WTC11 (cell line): Measurements from ENCODE around the gene ARHGEF38. TPM values are rescaled to one million over a fixed set of nuclear protein-coding genes. Genes with fewer than 3 reads are reported as not detected.

Experiments
- ATAC-seq: fragments of 200-7000 bp; cut with Tn5 transposase; 2 replicates; pipeline ENCODE4 v1.10.0; 2021; ENCODE audit warnings: mild to moderate bottlenecking, moderate library complexity
- CTCF ChIA-PET: fragments of 300-600 bp; sonication (Branson Sonifier 250); formaldehyde crosslinking; loops from one replicate; lab custom pipeline; 2021; ENCODE audit warnings: antibody characterized with exemption; lab: Charles Lee
- POLR2A ChIA-PET: fragments of 350-600 bp; sonication (Branson Sonifier 250); formaldehyde crosslinking; loops from one replicate; lab custom pipeline; 2021; ENCODE audit warnings: antibody characterized with exemption; lab: Charles Lee
- DNase-seq: peaks from one replicate; pipeline ENCODE4 v3.0.0; 2021; ENCODE audit warnings: low spot score
- H3K27ac Mint-ChIP-seq: 2 replicates; pipeline ENCODE4 v1.8.0; 2021; ENCODE audit warnings: mixed read lengths
- H3K27me3 Mint-ChIP-seq: 2 replicates; pipeline ENCODE4 v1.8.0; 2021; ENCODE audit warnings: low read depth, mild to moderate bottlenecking, moderate library complexity, mixed read lengths
- H3K36me3 Mint-ChIP-seq: 2 replicates; pipeline ENCODE4 v1.8.0; 2021; ENCODE audit warnings: mixed read lengths
- H3K4me1 Mint-ChIP-seq: 2 replicates; pipeline ENCODE4 v1.8.0; 2022; ENCODE audit warnings: mixed read lengths
- H3K4me3 Mint-ChIP-seq: 2 replicates; pipeline ENCODE4 v1.8.0; 2021; ENCODE audit warnings: mild to moderate bottlenecking, moderate library complexity, mixed read lengths
- H3K9me3 Mint-ChIP-seq: 2 replicates; pipeline ENCODE4 v1.8.0; 2021; ENCODE audit warnings: mixed read lengths
- CTCF ChIP-seq: fragments of 200-600 bp; IDR thresholded peaks from 2 replicates; pipeline ENCODE4 v1.8.0; 2022; ENCODE audit warnings: antibody characterized with exemption
- ERG ChIP-seq: fragments of 250-450 bp; sonication (Bioruptor Pico); IDR thresholded peaks from 2 replicates; pipeline ENCODE4 v1.8.0; 2021; ENCODE audit warnings: mild to moderate bottlenecking
- FOXJ3 ChIP-seq: sonication (generic); formaldehyde crosslinking; IDR thresholded peaks from 2 replicates; pipeline ENCODE4 v1.9.0; 2021; ENCODE audit warnings: missing genetic modification reagents, mild to moderate bottlenecking, borderline replicate concordance
- GTF2I ChIP-seq: fragments of 250-450 bp; sonication (Bioruptor Pico); conservative IDR thresholded peaks from 2 replicates; pipeline ENCODE4 v1.4.0; 2021; ENCODE audit warnings: mild to moderate bottlenecking
- IRF2 ChIP-seq: sonication (generic); formaldehyde crosslinking; IDR thresholded peaks from 2 replicates; pipeline ENCODE4 v1.8.0; 2022; ENCODE audit warnings: low read depth, missing genetic modification reagents, borderline replicate concordance
- KAT7 ChIP-seq: sonication (generic); formaldehyde crosslinking; IDR thresholded peaks from 2 replicates; pipeline ENCODE4 v1.8.1; 2023; ENCODE audit warnings: missing genetic modification reagents, mild to moderate bottlenecking, borderline replicate concordance
- OVOL2 ChIP-seq: fragments of 250-450 bp; sonication (Bioruptor Pico); IDR thresholded peaks from 2 replicates; pipeline ENCODE4 v1.9.0; 2021; ENCODE audit warnings: mild to moderate bottlenecking, borderline replicate concordance
- SP1 ChIP-seq: sonication (generic); formaldehyde crosslinking; conservative IDR thresholded peaks from 2 replicates; pipeline ENCODE4 v1.8.1; 2022; ENCODE audit warnings: missing genetic modification reagents
- TCF7 ChIP-seq: sonication (generic); formaldehyde crosslinking; IDR thresholded peaks from 2 replicates; pipeline ENCODE4 v1.8.0; 2022; ENCODE audit warnings: mild to moderate bottlenecking, low read depth, missing genetic modification reagents, moderate library complexity
- TEAD1 ChIP-seq: sonication (generic); formaldehyde crosslinking; IDR thresholded peaks from 2 replicates; pipeline ENCODE4 v1.8.0; 2022; ENCODE audit warnings: mild to moderate bottlenecking, missing genetic modification reagents
- ZNF121 ChIP-seq: sonication (generic); formaldehyde crosslinking; IDR thresholded peaks from 2 replicates; pipeline ENCODE4 v1.8.0; 2023; ENCODE audit warnings: missing genetic modification reagents
- ZNF396 ChIP-seq: fragments of 250-450 bp; sonication (Bioruptor Pico); IDR thresholded peaks from 2 replicates; pipeline ENCODE4 v1.8.0; 2021; ENCODE audit warnings: mild to moderate bottlenecking, moderate library complexity, borderline replicate concordance
- ZNF532 ChIP-seq: fragments of 250-450 bp; sonication (Bioruptor Pico); IDR thresholded peaks from 2 replicates; pipeline ENCODE4 v1.9.0; 2021; ENCODE audit warnings: mild to moderate bottlenecking, borderline replicate concordance
- total RNA-seq: library from RNA; stranded (reverse); gene quantifications from 3 replicates; pipeline ENCODE4 v1.2.3, GENCODE V29; 2021
- TF ChIP-seq, protein P1 (sequence below): fragments of 250-450 bp; sonication (Bioruptor Pico); IDR thresholded peaks from 2 replicates; pipeline ENCODE4 v1.9.0; 2021; ENCODE audit warnings: mild to moderate bottlenecking
- TF ChIP-seq, protein P2 (sequence below): sonication (generic); formaldehyde crosslinking; IDR thresholded peaks from 2 replicates; pipeline ENCODE4 v1.8.1; 2023; ENCODE audit warnings: mild to moderate bottlenecking, missing genetic modification reagents, moderate library complexity
- TF ChIP-seq, protein P3 (sequence below): sonication (generic); formaldehyde crosslinking; IDR thresholded peaks from 2 replicates; pipeline ENCODE4 v1.8.0; 2023; ENCODE audit warnings: missing genetic modification reagents

ARHGEF38 gene
- total RNA-seq, 1 experiment from 2014 or later: not detected

DNA sequence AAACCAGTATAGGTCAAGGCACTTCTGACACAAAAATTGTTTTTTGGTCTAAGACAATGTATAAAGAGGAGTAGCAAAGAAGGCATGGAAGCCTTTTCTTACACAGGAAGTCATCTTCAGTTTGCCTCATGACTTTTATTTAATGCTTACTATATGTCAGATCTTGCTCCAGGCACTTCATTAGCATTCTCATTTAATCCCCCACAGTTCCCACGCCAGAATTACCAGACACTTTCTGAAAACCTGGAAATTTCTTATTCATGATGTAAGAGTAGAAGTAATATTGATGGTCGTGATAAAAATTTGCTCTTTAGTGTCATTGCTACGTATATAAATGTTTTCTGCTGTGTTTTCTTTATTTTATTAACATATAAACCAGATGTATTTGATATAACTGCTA, 39.2 kb downstream of the ARHGEF38 start (continued):
- TF ChIP-seq, protein P1, sequence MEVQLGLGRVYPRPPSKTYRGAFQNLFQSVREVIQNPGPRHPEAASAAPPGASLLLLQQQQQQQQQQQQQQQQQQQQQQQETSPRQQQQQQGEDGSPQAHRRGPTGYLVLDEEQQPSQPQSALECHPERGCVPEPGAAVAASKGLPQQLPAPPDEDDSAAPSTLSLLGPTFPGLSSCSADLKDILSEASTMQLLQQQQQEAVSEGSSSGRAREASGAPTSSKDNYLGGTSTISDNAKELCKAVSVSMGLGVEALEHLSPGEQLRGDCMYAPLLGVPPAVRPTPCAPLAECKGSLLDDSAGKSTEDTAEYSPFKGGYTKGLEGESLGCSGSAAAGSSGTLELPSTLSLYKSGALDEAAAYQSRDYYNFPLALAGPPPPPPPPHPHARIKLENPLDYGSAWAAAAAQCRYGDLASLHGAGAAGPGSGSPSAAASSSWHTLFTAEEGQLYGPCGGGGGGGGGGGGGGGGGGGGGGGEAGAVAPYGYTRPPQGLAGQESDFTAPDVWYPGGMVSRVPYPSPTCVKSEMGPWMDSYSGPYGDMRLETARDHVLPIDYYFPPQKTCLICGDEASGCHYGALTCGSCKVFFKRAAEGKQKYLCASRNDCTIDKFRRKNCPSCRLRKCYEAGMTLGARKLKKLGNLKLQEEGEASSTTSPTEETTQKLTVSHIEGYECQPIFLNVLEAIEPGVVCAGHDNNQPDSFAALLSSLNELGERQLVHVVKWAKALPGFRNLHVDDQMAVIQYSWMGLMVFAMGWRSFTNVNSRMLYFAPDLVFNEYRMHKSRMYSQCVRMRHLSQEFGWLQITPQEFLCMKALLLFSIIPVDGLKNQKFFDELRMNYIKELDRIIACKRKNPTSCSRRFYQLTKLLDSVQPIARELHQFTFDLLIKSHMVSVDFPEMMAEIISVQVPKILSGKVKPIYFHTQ: no peak
- TF ChIP-seq, all 79 proteins: peak for 0

- no peak for DNase-seq
- no peaks in the 10 kb centered on the region for H3K4me1 Mint-ChIP-seq
- peaks cover 3% of the 10 kb centered on the region; the same call in 1 of the 2 replicates for H3K27me3 Mint-ChIP-seq
- CTCF ChIA-PET: no interaction called here
- H3K27ac Mint-ChIP-seq: no peak overlapping the region
- TF ChIP-seq KAT7 (no peak), ZNF121 (no peak), CTCF (no peak)
- no peaks in the 10 kb centered on the region for H3K9me3 Mint-ChIP-seq
- POLR2A ChIA-PET: no interaction called here
- no peak for ATAC-seq
- H3K4me3 Mint-ChIP-seq: no peak overlapping the region
- H3K36me3 Mint-ChIP-seq: no peaks in the 10 kb centered on the region
These were observed 41.9 kb downstream of the ARHGEF38 start for GRCh38 chr4:105594099-105595010.

GRCh38 chr4:105596684-105597083, 44.3 kb downstream of the ARHGEF38 start:
- no peak for TF ChIP-seq ZNF121
- TF ChIP-seq, protein P2, sequence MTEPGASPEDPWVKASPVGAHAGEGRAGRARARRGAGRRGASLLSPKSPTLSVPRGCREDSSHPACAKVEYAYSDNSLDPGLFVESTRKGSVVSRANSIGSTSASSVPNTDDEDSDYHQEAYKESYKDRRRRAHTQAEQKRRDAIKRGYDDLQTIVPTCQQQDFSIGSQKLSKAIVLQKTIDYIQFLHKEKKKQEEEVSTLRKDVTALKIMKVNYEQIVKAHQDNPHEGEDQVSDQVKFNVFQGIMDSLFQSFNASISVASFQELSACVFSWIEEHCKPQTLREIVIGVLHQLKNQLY (CRISPR knock-in tag): no peak
- TF ChIP-seq ERG (CRISPR knock-in tag): no peak
- TF ChIP-seq, protein P3, sequence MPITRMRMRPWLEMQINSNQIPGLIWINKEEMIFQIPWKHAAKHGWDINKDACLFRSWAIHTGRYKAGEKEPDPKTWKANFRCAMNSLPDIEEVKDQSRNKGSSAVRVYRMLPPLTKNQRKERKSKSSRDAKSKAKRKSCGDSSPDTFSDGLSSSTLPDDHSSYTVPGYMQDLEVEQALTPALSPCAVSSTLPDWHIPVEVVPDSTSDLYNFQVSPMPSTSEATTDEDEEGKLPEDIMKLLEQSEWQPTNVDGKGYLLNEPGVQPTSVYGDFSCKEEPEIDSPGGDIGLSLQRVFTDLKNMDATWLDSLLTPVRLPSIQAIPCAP (CRISPR knock-in tag): no peak
- no peak for TF ChIP-seq SP1 (CRISPR knock-in tag)
- TF ChIP-seq GTF2I: no peak
- no peak for TF ChIP-seq TCF7 (CRISPR knock-in tag)
- TF ChIP-seq ZNF532 (CRISPR knock-in tag): no peak
- no peak for TF ChIP-seq ZNF396 (CRISPR knock-in tag)
- no peak for TF ChIP-seq TEAD1
- no peak for TF ChIP-seq FOXJ3 (CRISPR knock-in tag)
- TF ChIP-seq OVOL2 (CRISPR knock-in tag): no peak
- no peak for TF ChIP-seq IRF2
- Mint-ChIP-seq H3K4me1 (no peaks in the 10 kb centered on the region), H3K9me3 (no peaks in the 10 kb centered on the region), H3K36me3 (no peaks in the 10 kb centered on the region), H3K27ac (no peak overlapping the region), H3K27me3 (peaks cover 3% of the 10 kb centered on the region; the same call in 1 of the 2 replicates), H3K4me3 (no peak overlapping the region)
- DNase-seq (no peak), ATAC-seq (peak; percentile 88)
- ChIA-PET POLR2A (no interaction called here), CTCF (interaction anchor here (1.3 kb wide), 2 partner anchors 76 to 123 kb away, joined by 4 read pairs; partner anchors contain the start of gene PPA2)
